ENCODE results near the gene ZSWIM5.
"Not testable (repeated sequence)": the region's sequence is repeated elsewhere in the genome, so short reads cannot be mapped to it uniquely, and the experiment has no call there.

The ZSWIM5 gene

GRCh38 chr1:45200906-45201500 lies 5.4 kb downstream of the ZSWIM5 start:
- DNase-seq: no peak

- DNase-seq: no peak
Measured at GRCh38 chr1:45200435-45200834, 6.0 kb downstream of the ZSWIM5 start.

- no peak for DNase-seq
Measured at GRCh38 chr1:45198185-45198584, 8.2 kb downstream of the ZSWIM5 start.

- no peak for DNase-seq
Measured at GRCh38 chr1:45196863-45197262, 9.5 kb downstream of the ZSWIM5 start.

- DNase-seq: no peak
Measured at GRCh38 chr1:45191418-45191783, 15.0 kb downstream of the ZSWIM5 start.

- no peak for DNase-seq
Measured at GRCh38 chr1:45187725-45188124, 18.7 kb downstream of the ZSWIM5 start.

- DNase-seq: not testable (repeated sequence)
Measured at GRCh38 chr1:45179918-45180519, 26.4 kb downstream of the ZSWIM5 start.

GRCh38 chr1:45177452-45177851 lies 29.0 kb downstream of the ZSWIM5 start:
- no peak for DNase-seq

GRCh38 chr1:45172764-45173163 lies 33.6 kb downstream of the ZSWIM5 start:
- DNase-seq: no peak

GRCh38 chr1:45172005-45172404 lies 34.4 kb downstream of the ZSWIM5 start:
- DNase-seq: no peak

- DNase-seq: no peak
Measured at GRCh38 chr1:45171575-45171974, 34.8 kb downstream of the ZSWIM5 start.

- DNase-seq: no peak
Measured at GRCh38 chr1:45170151-45170742, 36.2 kb downstream of the ZSWIM5 start.

- DNase-seq: not testable (repeated sequence)
Measured at GRCh38 chr1:45167947-45168346, 38.5 kb downstream of the ZSWIM5 start.

- DNase-seq: not testable (repeated sequence)
Measured at GRCh38 chr1:45164307-45164706, 42.1 kb downstream of the ZSWIM5 start.

GRCh38 chr1:45163111-45163510 lies 43.3 kb downstream of the ZSWIM5 start:
- not testable (repeated sequence) for DNase-seq

GRCh38 chr1:45162041-45163035 lies 44.1 kb downstream of the ZSWIM5 start:
- DNase-seq: peak; percentile 36

GRCh38 chr1:45155957-45156356 lies 50.4 kb downstream of the ZSWIM5 start:
- no peak for DNase-seq

- no peak for DNase-seq
Measured at GRCh38 chr1:45155423-45155822, 51.0 kb downstream of the ZSWIM5 start.

- no peak for DNase-seq
Measured at GRCh38 chr1:45152126-45152525, 54.3 kb downstream of the ZSWIM5 start.

GRCh38 chr1:45148209-45148825 lies 58.1 kb downstream of the ZSWIM5 start:
- DNase-seq: no peak

- DNase-seq: no peak
Measured at GRCh38 chr1:45146833-45147232, 59.6 kb downstream of the ZSWIM5 start.

- no peak for DNase-seq
Measured at GRCh38 chr1:45141247-45142003, 65.0 kb downstream of the ZSWIM5 start.

Data from CD4-positive, alpha-beta T cell treated with Interleukin-21 for 1 hour (primary cell).